NCI-H1105 treated with DMSO at 0.1 percent for 48 hours (cell line): ENCODE measurements around the gene MPPE1.

Experiments
- DNase-seq: peaks from one replicate; lab custom pipeline; 2025; lab: John Stamatoyannopoulos, UW

MPPE1 gene

DNA sequence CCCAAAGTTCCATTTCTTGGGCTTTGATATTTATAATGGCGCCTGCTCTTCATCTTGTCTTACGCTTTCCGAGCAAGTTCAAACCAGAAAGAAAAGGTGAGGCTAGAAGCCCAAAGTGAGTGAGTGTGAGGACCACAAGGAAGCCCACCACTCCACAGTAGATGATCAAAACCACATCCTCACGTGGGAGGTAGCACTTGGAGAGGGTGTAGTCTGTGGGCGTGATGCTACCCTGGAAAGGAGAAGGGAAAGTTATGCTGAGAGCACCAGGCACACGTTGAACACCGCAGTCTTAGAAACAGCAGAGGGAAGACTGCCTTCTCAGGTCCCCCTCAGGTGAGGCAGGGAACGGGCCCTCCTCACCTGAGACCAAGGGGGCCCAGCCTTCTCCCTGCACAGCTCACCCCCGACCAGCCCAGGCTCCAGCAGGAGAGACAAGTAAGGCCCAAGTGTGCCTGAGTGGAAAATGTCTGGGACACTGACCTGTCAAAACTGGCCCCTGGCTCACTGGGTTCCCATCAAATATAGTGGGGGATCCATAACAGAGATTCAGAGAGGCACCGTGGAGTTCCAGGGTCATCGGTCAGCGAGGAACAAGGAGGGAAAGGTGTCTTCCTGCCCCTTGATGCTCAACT is 23.6 kb downstream of the MPPE1 start:
- DNase-seq: no peak

DNA sequence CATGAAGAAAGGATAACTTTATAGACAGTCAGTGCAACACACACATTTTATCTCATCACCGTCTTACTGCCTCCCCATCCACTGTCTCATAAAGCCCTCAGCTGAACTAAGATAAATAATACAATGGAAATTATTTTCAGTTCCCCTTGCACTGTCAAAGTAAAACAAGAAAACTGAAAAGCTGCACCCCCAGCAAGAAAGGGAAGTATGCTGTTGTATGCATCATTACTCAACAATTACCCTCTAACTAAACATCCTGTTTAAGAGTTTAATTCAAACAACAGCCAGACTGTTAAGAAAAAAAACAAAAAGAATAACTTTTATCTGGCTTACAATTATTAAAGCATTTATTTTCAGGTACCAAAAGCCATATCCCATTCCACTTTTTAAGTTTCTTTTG is 25.0 kb downstream of the MPPE1 start:
- no peak for DNase-seq

DNA sequence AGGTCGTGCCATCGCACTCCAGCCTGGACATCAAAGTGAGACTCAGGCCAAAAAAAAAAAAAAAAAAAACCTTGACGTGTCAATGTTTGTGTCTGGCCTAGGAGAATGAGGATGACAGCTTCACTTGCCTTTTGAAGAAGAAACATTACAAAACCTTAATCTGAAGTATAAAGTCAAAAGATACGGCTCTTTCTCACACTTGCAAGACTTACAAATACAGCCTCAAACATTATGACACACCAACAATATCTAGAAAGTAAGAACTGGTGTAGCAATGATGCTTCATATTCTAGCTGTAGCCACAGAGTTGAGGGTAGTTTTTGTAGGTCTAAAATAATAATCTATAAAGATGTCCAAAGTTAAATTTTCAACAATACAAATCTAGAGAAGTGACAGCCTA is 25.5 kb downstream of the MPPE1 start:
- DNase-seq: no peak

DNA sequence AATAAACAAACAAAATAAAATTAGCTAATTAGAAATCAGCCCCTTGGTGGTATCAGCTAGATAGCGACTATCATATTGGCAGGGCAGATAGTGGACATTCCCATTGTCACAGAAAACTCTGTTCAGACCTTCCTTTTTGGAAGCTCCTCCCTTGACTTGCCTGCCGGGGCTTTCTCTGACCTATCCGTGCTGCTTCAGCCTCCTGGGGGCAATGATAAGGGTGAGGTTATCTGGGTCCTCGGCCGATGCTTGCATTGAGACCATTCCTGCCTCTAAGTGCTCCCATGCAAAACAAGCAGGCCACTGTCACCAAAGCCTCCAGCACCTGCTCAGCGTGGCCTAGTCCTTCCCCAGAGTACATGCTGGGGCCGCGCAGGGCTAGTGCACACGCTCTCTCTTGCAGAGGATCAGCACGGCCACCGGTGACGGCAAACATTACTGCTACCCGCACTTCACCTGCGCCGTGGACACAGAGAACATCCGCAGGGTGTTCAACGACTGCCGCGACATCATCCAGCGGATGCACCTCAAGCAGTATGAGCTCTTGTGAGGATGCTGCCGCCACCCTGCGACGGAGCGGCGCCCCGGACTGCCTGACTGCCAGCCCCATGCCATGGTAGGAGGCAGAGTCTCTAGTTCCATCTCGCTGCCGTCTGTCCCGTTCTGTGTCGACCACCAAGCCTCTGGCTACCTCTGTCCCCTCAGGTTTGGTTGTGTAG is 27.4 kb downstream of the MPPE1 start:
- DNase-seq: no peak

DNA sequence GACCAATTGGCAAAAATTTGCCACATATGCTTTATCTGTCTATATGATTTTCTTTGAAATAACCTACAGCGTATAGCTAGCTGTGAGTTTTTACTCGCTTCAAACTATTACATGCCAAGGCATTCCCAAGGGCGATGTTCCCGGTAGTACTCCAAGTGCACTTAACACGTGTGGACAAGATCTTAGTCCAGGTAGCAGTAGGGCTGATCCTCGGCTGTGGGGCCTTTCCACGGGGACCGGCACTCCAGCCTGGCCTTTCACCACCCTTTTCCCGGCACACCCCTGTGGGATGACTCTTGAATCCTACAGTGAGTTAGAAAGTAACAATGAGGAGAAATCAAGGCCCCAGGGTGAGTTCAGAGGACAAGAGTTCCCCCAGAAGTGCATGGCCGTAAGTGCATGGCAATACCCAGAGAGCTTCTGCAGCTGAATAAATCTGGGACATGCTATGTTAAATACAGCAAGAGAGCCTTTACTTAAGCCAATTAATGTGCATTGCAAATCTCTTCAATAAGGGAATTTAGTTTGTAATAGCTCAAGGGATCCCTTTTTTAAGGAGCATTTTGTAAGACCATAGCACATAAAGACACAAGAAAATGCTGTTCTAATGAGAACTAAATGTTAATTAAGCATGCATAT is 30.5 kb downstream of the MPPE1 start:
- no peak for DNase-seq

DNA sequence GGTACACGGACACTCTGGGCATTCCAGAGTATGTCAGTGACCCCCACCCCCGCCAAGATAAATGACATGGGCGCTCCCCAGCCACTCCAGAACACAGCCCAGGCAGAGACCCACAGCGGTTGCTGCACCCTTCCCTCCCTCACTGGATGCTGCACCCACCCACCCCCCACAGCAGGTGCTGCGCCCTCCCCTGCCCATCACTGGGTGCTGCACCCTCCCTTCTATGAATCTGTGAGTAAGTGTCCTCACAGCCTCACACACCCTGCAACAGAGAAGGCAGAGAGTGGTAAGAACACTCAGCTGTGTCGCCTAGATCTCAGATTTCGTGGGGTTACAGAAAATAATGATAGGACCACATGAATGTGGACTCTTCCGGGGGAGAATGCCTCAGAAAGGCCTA is 33.4 kb downstream of the MPPE1 start:
- no peak for DNase-seq

DNA sequence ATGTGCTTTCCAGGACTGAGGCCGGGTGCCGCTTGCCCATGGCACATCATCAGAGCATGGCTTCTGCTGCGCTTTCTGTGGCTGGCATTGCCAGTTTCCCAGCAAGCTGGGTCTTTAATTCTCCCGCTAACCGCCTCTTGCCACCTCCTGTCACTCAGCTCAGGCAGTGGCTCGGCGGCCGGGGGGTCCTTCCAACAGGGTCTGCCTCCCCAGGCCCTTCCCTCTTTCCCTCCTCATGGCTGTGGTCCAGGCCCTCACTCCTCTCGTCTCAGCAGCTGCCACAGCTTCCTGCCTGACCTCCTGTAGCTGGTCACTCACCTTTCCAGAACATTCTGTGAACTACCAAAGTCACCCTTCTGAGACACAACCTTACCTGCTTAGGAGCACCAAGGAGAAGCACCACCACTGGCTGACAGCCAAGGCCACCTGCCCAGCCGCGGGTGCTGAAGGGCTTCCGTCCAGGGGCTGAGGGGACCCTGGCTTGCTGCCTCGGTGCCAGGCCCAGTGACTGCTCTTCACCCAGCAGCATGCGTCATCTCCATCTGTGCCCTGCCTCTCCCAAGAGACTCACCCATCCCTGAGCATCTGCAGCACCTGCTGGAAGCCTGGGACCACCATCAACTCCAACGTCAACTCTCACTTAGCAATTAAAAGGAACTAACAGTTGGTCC is 34.3 kb downstream of the MPPE1 start:
- DNase-seq: no peak

- DNase-seq: peak; percentile 1
Observed at GRCh38 chr18:11872479-11873136, 35.5 kb downstream of the MPPE1 start.

- no peak for DNase-seq
Observed at GRCh38 chr18:11871501-11871900, 36.6 kb downstream of the MPPE1 start.

GRCh38 chr18:11868230-11868629 is 39.9 kb downstream of the MPPE1 start:
- DNase-seq: no peak

DNA sequence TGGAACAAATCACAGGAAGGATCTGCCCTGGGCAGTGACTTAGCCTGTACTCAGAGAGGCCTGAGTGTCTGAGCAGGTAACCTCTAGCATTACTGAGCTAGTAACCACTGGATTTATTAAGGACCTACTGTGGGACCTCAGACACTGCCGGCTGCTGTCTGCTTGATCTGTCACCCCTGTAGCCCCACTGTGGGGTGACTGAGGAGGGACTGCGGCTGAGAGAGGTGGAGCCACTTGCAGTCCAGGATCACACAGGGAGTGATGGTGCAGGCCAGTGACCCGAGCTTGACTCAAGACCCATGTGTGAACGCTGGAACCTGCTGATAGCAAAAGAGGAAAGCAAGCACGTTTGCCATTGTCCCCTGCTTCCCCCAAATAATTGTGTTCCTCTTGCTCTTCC is 41.4 kb downstream of the MPPE1 start:
- DNase-seq: no peak

DNA sequence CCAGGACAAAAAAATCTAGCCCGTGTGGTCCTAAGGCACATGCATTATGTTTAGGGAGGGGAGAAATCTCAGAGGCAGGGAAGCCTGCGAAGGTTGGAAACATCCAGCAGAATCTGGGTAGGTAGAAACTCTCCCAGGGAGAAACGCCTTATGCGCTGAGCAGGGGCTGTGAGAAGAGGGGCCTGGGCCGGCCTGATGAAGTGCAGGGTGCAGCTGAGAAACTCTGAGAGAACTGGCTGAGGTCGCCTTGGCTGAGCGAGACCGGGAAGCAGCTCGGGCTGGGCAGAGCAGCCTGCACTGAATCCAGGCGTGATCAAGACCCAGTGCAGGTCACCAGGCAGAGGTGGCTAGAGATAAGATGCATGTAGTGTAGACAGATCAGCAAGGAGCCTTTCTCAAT is 41.8 kb downstream of the MPPE1 start:
- DNase-seq: no peak

DNA sequence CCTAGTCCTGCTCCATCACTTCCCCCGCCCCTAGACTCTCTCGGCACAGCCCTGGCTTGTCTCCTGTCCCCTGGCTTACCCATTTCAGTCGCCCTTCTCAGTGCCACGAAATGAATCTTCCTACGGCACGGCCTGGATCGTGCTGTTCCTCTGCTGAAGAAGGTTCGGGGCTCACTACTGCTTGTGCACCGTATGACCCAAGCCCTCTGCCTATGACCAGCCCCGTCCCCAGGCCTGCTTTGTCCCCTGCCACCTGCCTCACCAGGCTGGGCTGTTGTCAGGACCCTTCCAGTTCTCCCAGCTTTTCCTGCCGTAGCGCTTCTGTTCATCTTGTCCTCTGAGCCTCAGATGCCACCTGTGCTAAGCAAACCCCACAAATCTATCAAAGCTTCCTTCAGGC is 43.0 kb downstream of the MPPE1 start:
- no peak for DNase-seq

GRCh38 chr18:11864471-11864870 is 43.6 kb downstream of the MPPE1 start:
- no peak for DNase-seq

DNA sequence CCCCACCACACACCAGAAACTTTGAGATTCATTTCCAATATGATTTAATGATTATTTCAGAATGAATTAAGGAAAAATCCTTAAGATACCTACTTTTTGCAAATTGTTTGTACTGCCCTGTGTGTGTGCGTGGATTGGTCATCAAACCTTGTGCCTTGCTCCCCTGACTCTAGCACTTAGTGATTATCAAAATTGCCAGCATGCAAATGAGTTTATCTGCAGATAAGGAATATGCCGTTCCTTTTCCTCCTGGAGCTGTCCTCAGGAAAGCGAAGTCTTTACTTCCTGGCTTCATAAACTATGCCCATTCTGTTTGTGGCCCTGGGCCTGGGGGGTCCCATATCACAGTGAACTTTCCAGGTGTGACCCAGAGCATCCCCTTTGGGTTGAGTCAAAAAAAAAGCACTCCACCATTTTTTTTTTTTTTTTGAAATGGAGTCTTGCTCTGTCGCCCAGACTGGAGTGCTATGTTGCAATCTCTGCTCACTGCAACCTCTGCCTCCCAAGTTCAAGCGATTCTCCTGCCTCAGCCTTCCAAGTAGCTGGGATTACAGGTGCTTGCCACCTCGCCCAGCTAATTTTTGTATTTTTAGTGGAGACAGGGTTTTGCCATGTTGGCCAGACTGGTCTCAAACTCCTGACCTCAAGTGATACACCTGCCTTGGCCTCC is 45.5 kb downstream of the MPPE1 start:
- no peak for DNase-seq

DNA sequence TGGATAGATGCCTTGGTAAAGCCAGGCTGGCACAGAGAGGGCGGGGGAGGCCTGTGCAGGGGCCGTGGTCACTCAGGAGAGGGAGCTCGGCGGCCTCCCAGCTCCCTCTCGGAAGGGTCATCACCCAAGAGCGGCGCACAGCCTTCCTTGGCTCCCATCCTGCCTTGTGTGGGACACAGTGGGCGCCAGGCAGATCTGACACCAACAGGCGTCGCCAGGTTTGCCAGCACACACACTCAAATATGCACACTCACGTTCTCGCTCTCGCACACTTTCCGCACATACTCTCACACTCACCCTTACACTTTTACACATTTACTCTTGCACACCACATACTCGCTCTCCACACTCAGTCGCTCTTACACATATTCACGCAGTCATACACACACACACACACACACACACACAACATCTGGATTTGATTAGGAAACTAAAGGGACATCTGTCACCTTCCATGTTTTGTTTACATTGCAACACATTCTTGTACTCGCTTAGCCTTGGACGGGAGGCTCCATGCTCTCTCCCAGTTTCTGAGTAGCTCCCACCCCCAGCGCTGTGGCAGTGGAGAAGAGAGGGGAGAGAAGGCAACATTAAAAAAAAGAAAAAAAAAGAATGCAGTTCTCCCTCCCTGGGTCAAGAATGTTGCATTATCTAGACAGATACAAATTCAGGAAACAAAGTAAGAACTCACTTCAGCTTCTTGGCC is 46.4 kb downstream of the MPPE1 start:
- no peak for DNase-seq

- no peak for DNase-seq
Observed at GRCh38 chr18:11860594-11861450, 47.3 kb downstream of the MPPE1 start.

- no peak for DNase-seq
Observed at GRCh38 chr18:11859903-11860407, 48.2 kb downstream of the MPPE1 start.

- no peak for DNase-seq
Observed at GRCh38 chr18:11859282-11859830, 48.8 kb downstream of the MPPE1 start.
